GM10847 (cell line): ENCODE data around the gene HSD17B12.

Experiments used
- POLR2A ChIP-seq: IDR thresholded peaks from 2 replicates; pipeline ENCODE4 v1.6.1; 2011; ENCODE audit not compliant: insufficient read length; ENCODE audit errors: extremely low read depth

The HSD17B12 gene

GRCh38 chr11:43810929-43811596, 130.5 kb downstream of the HSD17B12 start:
- no peak for TF ChIP-seq POLR2A

GRCh38 chr11:43812471-43812870, 131.9 kb downstream of the HSD17B12 start:
- no peak for TF ChIP-seq POLR2A

- TF ChIP-seq POLR2A = no peak
Measured at GRCh38 chr11:43818220-43818619, 137.7 kb downstream of the HSD17B12 start.

GRCh38 chr11:43819926-43820325, 139.4 kb downstream of the HSD17B12 start:
- TF ChIP-seq POLR2A = no peak

GRCh38 chr11:43823316-43823715, 142.8 kb downstream of the HSD17B12 start:
- TF ChIP-seq POLR2A = no peak

GRCh38 chr11:43823851-43824250, 143.3 kb downstream of the HSD17B12 start:
- no peak for TF ChIP-seq POLR2A

GRCh38 chr11:43825217-43825816, 144.8 kb downstream of the HSD17B12 start:
- TF ChIP-seq POLR2A = no peak

- no peak for TF ChIP-seq POLR2A
Measured at GRCh38 chr11:43830928-43831440, 150.4 kb downstream of the HSD17B12 start.

- no peak for TF ChIP-seq POLR2A
Measured at GRCh38 chr11:43832536-43832935, 152.0 kb downstream of the HSD17B12 start.

GRCh38 chr11:43833657-43834073, 153.1 kb downstream of the HSD17B12 start:
- TF ChIP-seq POLR2A = no peak

GRCh38 chr11:43834286-43834685, 153.7 kb downstream of the HSD17B12 start:
- no peak for TF ChIP-seq POLR2A

- no peak for TF ChIP-seq POLR2A
Measured at GRCh38 chr11:43835104-43835503, 154.6 kb downstream of the HSD17B12 start.

GRCh38 chr11:43837879-43838278, 157.3 kb downstream of the HSD17B12 start:
- no peak for TF ChIP-seq POLR2A

GRCh38 chr11:43842021-43842420, 161.5 kb downstream of the HSD17B12 start:
- TF ChIP-seq POLR2A = no peak

- no peak for TF ChIP-seq POLR2A
Measured at GRCh38 chr11:43845816-43846215, 165.3 kb downstream of the HSD17B12 start.

- no peak for TF ChIP-seq POLR2A
Measured at GRCh38 chr11:43852057-43852636, 171.6 kb downstream of the HSD17B12 start.
